ENCODE results near the gene NKAPL. TPM values are rescaled to one million over a fixed set of nuclear protein-coding genes. Genes with fewer than 3 reads are reported as not detected.

Gene NKAPL
- total and polyA plus RNA-seq, 2 of the 8 experiments (the other 6 are each of a cell fraction or from before 2014, with no cell fraction given) = 0.08 TPM; not detected in 1

- Histone ChIP-seq H3K14ac (ENCODE audit: insufficient read length) (no peak overlapping the region), H4K5ac (ENCODE audit: insufficient read length, low read depth, low read length) (no peak overlapping the region), H3K27ac (ENCODE audit: low read depth, low read length) (no peak overlapping the region), H2BK20ac (ENCODE audit: low read length) (no peak overlapping the region), H2BK5ac (ENCODE audit: low read depth, low read length) (no peak overlapping the region), H2BK15ac (ENCODE audit: low read length) (no peak overlapping the region), H4K8ac (ENCODE audit: extremely low read depth, insufficient read depth, low read length) (no peak overlapping the region), H2AFZ (ENCODE audit: low read length) (no peak overlapping the region), H3K4me3 (ENCODE audit: extremely low read depth in 1 of 4, insufficient read depth in 2 of 4, low read depth in 3 of 4, low read length in 4 of 4) (no peak overlapping the region), H2AK5ac (ENCODE audit: low read depth, low read length) (no peak overlapping the region), H3K56ac (replicated peaks; ENCODE audit: insufficient read length, low read depth, low read length) (no peak overlapping the region), H3K79me1 (ENCODE audit: low read depth, low read length) (no peaks in the 10 kb centered on the region), H3K4me1 (replicated peaks in 1 of 4; ENCODE audit: control insufficient read depth in 3 of 4, insufficient read depth in 4 of 4, low read length in 3 of 4) (no peaks in the 10 kb centered on the region), H3K27me3 (replicated peaks in 1 of 4; ENCODE audit: control insufficient read depth in 3 of 4, extremely low read depth in 1 of 4, insufficient read depth in 3 of 4, low read length in 3 of 4) (no peaks in the 10 kb centered on the region), H3K9me3 (ENCODE audit: insufficient read depth in 2 of 2, low read depth in 1 of 2, low read length in 1 of 2) (no peaks in the 10 kb centered on the region), H2BK12ac (ENCODE audit: low read depth, low read length) (no peak overlapping the region), H3K79me2 (ENCODE audit: control insufficient read depth in 1 of 2, insufficient read depth in 2 of 2, low read length in 2 of 2) (no peaks in the 10 kb centered on the region), H4K20me1 (replicated peaks in 1 of 2; ENCODE audit: control insufficient read depth in 1 of 2, insufficient read depth in 2 of 2, low read length in 2 of 2) (no peaks in the 10 kb centered on the region), H3K9ac (replicated peaks in 1 of 4; ENCODE audit: extremely low read depth in 1 of 4, low read depth in 3 of 4, low read length in 3 of 4) (no peak overlapping the region), H3K18ac (ENCODE audit: extremely low read depth, low read length) (no peak overlapping the region), H3K23ac (ENCODE audit: insufficient read length) (no peak overlapping the region), H2BK120ac (replicated peaks; ENCODE audit: low read depth, low read length) (no peak overlapping the region), H3K4me2 (ENCODE audit: insufficient read depth in 1 of 2, low read depth in 2 of 2, low read length in 2 of 2) (no peak overlapping the region), H3K23me2 (ENCODE audit: low read depth, low read length) (no peaks in the 10 kb centered on the region), H3K36me3 (ENCODE audit: control insufficient read depth in 2 of 4, insufficient read depth in 4 of 4, low read length in 3 of 4) (peaks cover 6 to 23% (median 17%) of the 10 kb centered on the region in 4 experiments; a peak in 7 of 8 replicates), H4K91ac (replicated peaks; ENCODE audit: insufficient read length, low read length) (no peak overlapping the region), H3K4ac (replicated peaks; ENCODE audit: insufficient read length, low read depth, low read length) (no peak overlapping the region)
- POLR2A ChIA-PET (ENCODE audit: partially characterized antibody) = interaction anchor here (1.3 kb wide), 1 partner anchor 10 kb away, joined by 3 read pairs; no protein-coding TSS in a partner anchor
- FAIRE-seq = no peak
- TF ChIP-seq CBX5 (IDR thresholded peaks at IDR 0.05; ENCODE audit: low read depth, low read length) = no peak
- TF ChIP-seq YY1 (IDR thresholded peaks at IDR 0.05; ENCODE audit: low read depth, low read length) = no peak
- TF ChIP-seq ATF3 (IDR thresholded peaks at IDR 0.05; ENCODE audit: insufficient read depth, low read depth, low read length) = no peak
- no peak for TF ChIP-seq HDAC2 (IDR thresholded peaks at IDR 0.05; ENCODE audit: borderline replicate concordance in 1 of 2, low read depth in 2 of 2, low read length in 2 of 2)
- TF ChIP-seq SIRT6 (IDR thresholded peaks at IDR 0.05; ENCODE audit: low read length) = no peak
- no peak for TF ChIP-seq USF2 (IDR thresholded peaks at IDR 0.05; ENCODE audit: low read length)
- no peak for TF ChIP-seq BACH1 (IDR thresholded peaks at IDR 0.05; ENCODE audit: low read length)
- 74% methylated on average over 3 of the region's 3 CpGs; no CpG with 5 or more reads in 1 of the 2 experiments for WGBS, 2 experiments (ENCODE audit: extremely low coverage in 1 of 2, insufficient coverage in 1 of 2, insufficient read length in 1 of 2, insufficient replicate concordance in 2 of 2, low coverage in 1 of 2, low lambda C conversion rate in 2 of 2, missing lambda C conversion rate in 1 of 2)
- CTCF ChIA-PET (ENCODE audit: partially characterized antibody) = no interaction called here
- DNase-seq (ENCODE audit: low read depth in 1 of 2, low spot score in 2 of 2) = no peak
Measured at GRCh38 chr6:28243946-28244345, 15.2 kb upstream of the NKAPL start.

Measured in H1 (cell line).